Raji (cell line): ENCODE measurements around the gene TEX13C.

Source experiments
- POLR2A ChIP-seq: IDR thresholded peaks from 2 replicates; pipeline ENCODE4 v1.6.1; 2011; ENCODE audit warnings: low read depth, low read length, control low read depth; ENCODE audit not compliant: insufficient read depth

TEX13C gene

GRCh38 chrX:125319646-125320521 lies at the start of gene TEX13C:
TEX13C (plus strand) TSS chrX:125319871; CDS start chrX:125320120, 249 bp downstream.
- TF ChIP-seq POLR2A: no peak

- TF ChIP-seq POLR2A: no peak
Observed at GRCh38 chrX:125287282-125287681, 32.4 kb upstream of the TEX13C start.

- TF ChIP-seq POLR2A: no peak
Observed at GRCh38 chrX:125288343-125288742, 31.3 kb upstream of the TEX13C start.

GRCh38 chrX:125289209-125289608 lies 30.5 kb upstream of the TEX13C start:
- no peak for TF ChIP-seq POLR2A

- no peak for TF ChIP-seq POLR2A
Observed at GRCh38 chrX:125289920-125290319, 29.8 kb upstream of the TEX13C start.

- no peak for TF ChIP-seq POLR2A
Observed at GRCh38 chrX:125291124-125291523, 28.5 kb upstream of the TEX13C start.

- no peak for TF ChIP-seq POLR2A
Observed at GRCh38 chrX:125293850-125294780, 25.6 kb upstream of the TEX13C start.

- no peak for TF ChIP-seq POLR2A
Observed at GRCh38 chrX:125295337-125295736, 24.3 kb upstream of the TEX13C start.

GRCh38 chrX:125298871-125299270 lies 20.8 kb upstream of the TEX13C start:
- no peak for TF ChIP-seq POLR2A

- TF ChIP-seq POLR2A: no peak
Observed at GRCh38 chrX:125306335-125306866, 13.3 kb upstream of the TEX13C start.

GRCh38 chrX:125308653-125309052 lies 11.0 kb upstream of the TEX13C start:
- no peak for TF ChIP-seq POLR2A

GRCh38 chrX:125322431-125322830 lies 2.8 kb downstream of the TEX13C start:
- TF ChIP-seq POLR2A: no peak

- no peak for TF ChIP-seq POLR2A
Observed at GRCh38 chrX:125326599-125326998, 6.9 kb downstream of the TEX13C start.

GRCh38 chrX:125327891-125328290 lies 8.2 kb downstream of the TEX13C start:
- no peak for TF ChIP-seq POLR2A

- TF ChIP-seq POLR2A: no peak
Observed at GRCh38 chrX:125333583-125333982, 13.9 kb downstream of the TEX13C start.
